Diencephalon (tissue), 1 donor: Measurements from ENCODE around the gene ZFP64. TPM values are rescaled to one million over a fixed set of nuclear protein-coding genes. Genes with fewer than 3 reads are reported as not detected.

ENCODE experiments used
- total RNA-seq: library from RNA; depleted of rRNA; stranded (reverse); fragments of >200 nt; gene quantifications from one replicate; pipeline ENCODE4 v1.2.3, GENCODE V29; 2014

ZFP64 gene
- 10.8 TPM for total RNA-seq

GRCh38 chr20:52191132-52191915, at the start of gene ZFP64:
Gene ZFP64, minus strand, starts transcription at chr20:52191779. Its CDS starts 143 bp downstream, at chr20:52191636.

